ENCODE data around the gene TTC21A. TPM values are rescaled to one million over a fixed set of nuclear protein-coding genes. Genes with fewer than 3 reads are reported as not detected.
A peak's percentile ranks its signal among the peaks of the same experiment; 100 is the strongest.

Gene TTC21A
- total RNA-seq, 4 donors from 2014 or later: 2.8 to 16.3 (median 6.1) TPM

GRCh38 chr3:39101022-39101689 lies 6.3 kb upstream of the TTC21A start:
- no peaks in the 10 kb centered on the region for H3K9me3 ChIP-seq
- intact Hi-C loops (cut with DNase I; ENCODE audit: low total_unique reads): no loop called here
- DNase-seq: no peak
- no peaks in the 10 kb centered on the region for H3K27me3 ChIP-seq
- TF ChIP-seq POLR2A (IDR thresholded peaks at IDR 0.05) (no peak), CTCF (IDR thresholded peaks at IDR 0.05) (peak in 2 of 4 experiments; percentile 28 to 39)
- no peak overlapping the region for H3K4me3 ChIP-seq
- no peak overlapping the region for H3K27ac ChIP-seq
- peaks cover 0 to 5% of the 10 kb centered on the region in 2 donors for H3K4me1 ChIP-seq
- H3K36me3 ChIP-seq: no peaks in the 10 kb centered on the region

DNA sequence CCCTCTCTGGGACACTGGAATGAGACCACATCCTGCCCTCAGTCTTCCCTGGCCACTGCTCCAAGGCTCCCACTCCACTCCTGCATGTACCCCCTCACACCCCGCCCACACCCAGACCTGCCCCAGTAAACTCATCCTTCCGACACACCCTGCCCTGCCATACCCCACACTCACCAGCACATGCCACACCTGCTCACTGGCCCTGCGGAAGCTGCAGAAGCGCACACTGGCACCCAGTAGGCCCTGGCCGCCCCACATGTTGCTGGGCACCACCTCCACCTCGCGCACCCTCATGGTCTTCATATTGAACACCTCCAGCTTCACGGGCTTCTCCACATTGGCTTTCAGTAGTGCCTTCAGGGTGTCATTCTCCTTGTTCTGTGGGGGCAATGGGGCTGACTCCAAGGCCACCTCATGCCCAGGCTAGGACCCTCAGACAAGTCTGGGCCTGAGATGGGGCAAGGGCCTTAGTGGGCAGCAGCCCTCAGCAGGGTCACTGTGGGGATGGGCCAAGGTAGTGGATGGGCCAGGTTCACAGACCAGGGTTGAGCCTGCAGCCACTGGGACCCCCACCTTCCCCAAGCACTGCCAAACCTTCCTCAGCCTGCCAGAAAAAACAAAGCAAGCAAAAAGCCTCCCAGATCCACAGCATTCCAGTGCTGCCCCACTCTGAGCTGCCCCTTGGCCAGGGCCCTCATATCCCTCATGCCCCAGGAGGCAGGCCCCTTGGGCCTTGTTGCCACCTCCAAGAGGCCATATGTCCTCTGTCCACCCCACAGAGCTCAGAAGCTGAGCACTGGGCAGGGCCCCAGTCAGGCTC lies 4.8 kb upstream of the TTC21A start:
- intact Hi-C loops (cut with DNase I; ENCODE audit: low total_unique reads): no loop called here
- H3K4me3 ChIP-seq: no peak overlapping the region
- DNase-seq: no peak
- H3K36me3 ChIP-seq: no peaks in the 10 kb centered on the region
- H3K9me3 ChIP-seq: no peaks in the 10 kb centered on the region
- H3K4me1 ChIP-seq: peaks cover 0 to 5% of the 10 kb centered on the region in 2 donors
- no peaks in the 10 kb centered on the region for H3K27me3 ChIP-seq
- H3K27ac ChIP-seq: no peak overlapping the region
- TF ChIP-seq POLR2A (IDR thresholded peaks at IDR 0.05): no peak
- no peak for TF ChIP-seq CTCF (IDR thresholded peaks at IDR 0.05)

DNA sequence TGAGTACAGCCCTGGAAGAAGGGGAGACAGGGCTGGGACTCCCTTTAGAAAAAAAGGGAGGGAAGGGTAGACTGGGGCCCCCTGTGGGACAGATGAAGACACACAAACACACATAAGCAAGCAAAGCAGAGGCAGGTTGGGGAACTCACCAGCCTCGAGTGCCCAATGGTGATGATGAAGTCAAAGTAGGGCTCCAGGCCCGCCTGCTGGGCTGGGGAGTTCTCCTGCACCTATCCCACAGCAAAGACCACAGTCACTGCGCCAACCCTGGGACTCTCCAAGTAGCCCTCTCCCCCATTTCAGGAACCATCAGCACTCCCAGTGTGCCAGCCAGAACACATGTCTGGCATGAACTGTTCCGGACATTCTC lies 4.2 kb upstream of the TTC21A start:
- no peak for DNase-seq
- no peak overlapping the region for H3K4me3 ChIP-seq
- intact Hi-C loops (cut with DNase I; ENCODE audit: low total_unique reads): no loop called here
- peaks cover 0 to 5% of the 10 kb centered on the region in 2 donors for H3K4me1 ChIP-seq
- no peaks in the 10 kb centered on the region for H3K9me3 ChIP-seq
- TF ChIP-seq CTCF (IDR thresholded peaks at IDR 0.05) (no peak), POLR2A (IDR thresholded peaks at IDR 0.05) (no peak)
- no peaks in the 10 kb centered on the region for H3K36me3 ChIP-seq
- no peaks in the 10 kb centered on the region for H3K27me3 ChIP-seq
- no peak overlapping the region for H3K27ac ChIP-seq

GRCh38 chr3:39103791-39104552 lies 3.5 kb upstream of the TTC21A start:
- peaks cover 0 to 5% of the 10 kb centered on the region in 2 donors for H3K4me1 ChIP-seq
- no peak for DNase-seq
- intact Hi-C loops (cut with DNase I; ENCODE audit: low total_unique reads): no loop called here

More at GRCh38 chr3:39103791-39104552, 3.5 kb upstream of the TTC21A start:
- TF ChIP-seq CTCF (IDR thresholded peaks at IDR 0.05): no peak
- TF ChIP-seq POLR2A (IDR thresholded peaks at IDR 0.05): no peak
- no peaks in the 10 kb centered on the region for H3K27me3 ChIP-seq
- peak overlapping the region in 1 of 2 donors; percentile 11 for H3K27ac ChIP-seq
- no peaks in the 10 kb centered on the region for H3K9me3 ChIP-seq
- H3K36me3 ChIP-seq: no peaks in the 10 kb centered on the region
- no peak overlapping the region for H3K4me3 ChIP-seq
